GM12872 (cell line): Measurements from ENCODE around the gene RAP2C.

Source experiments
- TF ChIP-seq, protein P1 (sequence below): IDR thresholded peaks from 3 replicates; pipeline ENCODE4 v1.5.1; 2011; ENCODE audit warnings: low read depth, mild to moderate bottlenecking, low read length, moderate library complexity; ENCODE audit not compliant: insufficient read depth

The RAP2C gene

GRCh38 chrX:132199941-132200340 lies 19.3 kb downstream of the RAP2C start:
- TF ChIP-seq, protein P1, sequence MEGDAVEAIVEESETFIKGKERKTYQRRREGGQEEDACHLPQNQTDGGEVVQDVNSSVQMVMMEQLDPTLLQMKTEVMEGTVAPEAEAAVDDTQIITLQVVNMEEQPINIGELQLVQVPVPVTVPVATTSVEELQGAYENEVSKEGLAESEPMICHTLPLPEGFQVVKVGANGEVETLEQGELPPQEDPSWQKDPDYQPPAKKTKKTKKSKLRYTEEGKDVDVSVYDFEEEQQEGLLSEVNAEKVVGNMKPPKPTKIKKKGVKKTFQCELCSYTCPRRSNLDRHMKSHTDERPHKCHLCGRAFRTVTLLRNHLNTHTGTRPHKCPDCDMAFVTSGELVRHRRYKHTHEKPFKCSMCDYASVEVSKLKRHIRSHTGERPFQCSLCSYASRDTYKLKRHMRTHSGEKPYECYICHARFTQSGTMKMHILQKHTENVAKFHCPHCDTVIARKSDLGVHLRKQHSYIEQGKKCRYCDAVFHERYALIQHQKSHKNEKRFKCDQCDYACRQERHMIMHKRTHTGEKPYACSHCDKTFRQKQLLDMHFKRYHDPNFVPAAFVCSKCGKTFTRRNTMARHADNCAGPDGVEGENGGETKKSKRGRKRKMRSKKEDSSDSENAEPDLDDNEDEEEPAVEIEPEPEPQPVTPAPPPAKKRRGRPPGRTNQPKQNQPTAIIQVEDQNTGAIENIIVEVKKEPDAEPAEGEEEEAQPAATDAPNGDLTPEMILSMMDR, result no peak

GRCh38 chrX:132193872-132194574 lies 25.2 kb downstream of the RAP2C start:
- TF ChIP-seq, protein P1, result no peak

DNA sequence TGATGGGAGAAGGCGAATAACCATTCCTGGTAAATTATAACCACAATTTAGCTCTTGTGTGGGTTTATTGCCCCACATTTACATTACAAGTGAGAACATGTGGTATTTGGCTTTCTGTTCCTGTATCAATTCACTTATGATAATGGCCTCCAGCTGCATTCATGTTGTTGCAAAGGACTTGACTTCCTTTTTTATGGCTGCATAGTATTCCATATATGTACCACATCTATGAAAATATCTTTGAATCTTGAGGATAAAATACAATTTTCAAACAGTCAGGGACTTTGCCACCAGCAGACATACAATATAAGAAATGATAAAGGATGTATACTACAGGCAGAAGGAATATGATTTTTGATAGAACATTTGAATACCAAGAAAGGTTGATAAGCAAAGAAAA lies 27.3 kb downstream of the RAP2C start:
- TF ChIP-seq, protein P1, result no peak

DNA sequence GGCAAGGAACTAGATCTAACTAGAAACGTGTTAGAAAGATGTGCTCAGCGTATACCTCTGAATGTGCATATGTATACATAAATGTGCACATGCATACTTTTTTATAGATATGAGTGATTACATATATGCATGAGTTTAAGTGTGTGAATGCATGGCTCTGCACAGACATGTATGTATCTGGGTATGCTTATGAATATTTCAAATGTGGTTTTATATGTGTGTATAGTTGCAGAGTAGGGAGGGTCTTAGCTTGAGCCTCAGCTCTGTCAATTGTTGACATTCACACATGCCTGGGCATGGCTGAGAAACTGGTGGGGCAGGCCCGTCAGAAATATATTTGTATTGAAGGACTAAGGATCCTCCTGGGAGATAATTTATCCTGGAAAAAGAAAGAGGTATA lies 31.1 kb downstream of the RAP2C start:
- TF ChIP-seq, protein P1, result no peak

- TF ChIP-seq, protein P1, result no peak
These were observed 31.8 kb downstream of the RAP2C start for GRCh38 chrX:132187451-132187850.

- TF ChIP-seq, protein P1, result no peak
These were observed 34.4 kb downstream of the RAP2C start for GRCh38 chrX:132184871-132185270.

DNA sequence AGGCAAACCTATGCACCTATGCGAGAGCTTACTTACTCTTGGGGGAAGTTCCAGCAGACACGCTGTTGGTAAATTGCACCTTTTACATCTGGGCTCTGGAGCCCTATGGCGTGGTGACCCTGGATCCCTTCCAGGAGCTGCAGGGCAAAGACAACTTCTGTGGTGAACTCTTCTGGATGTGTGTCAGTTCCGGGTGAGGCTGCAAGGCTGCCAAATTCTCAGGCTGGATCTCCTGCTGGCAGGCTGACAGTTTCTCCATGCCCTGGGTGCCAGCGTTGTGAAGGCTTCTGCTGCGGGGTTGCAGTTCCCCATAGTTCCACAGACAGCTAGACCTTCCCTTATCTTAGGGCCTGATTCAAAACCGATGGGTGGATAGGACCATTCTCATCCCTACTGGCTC lies 37.9 kb downstream of the RAP2C start:
- TF ChIP-seq, protein P1, result no peak
